ENCODE data around the gene MYO7B.

Gene MYO7B

GRCh38 chr2:127608061-127609030, 72.9 kb downstream of the MYO7B start:
- DNase-seq (ENCODE audit: low read depth in 2 of 2): no peak

GRCh38 chr2:127609031-127609751, 73.7 kb downstream of the MYO7B start:
- DNase-seq (ENCODE audit: low read depth in 2 of 2): no peak

GRCh38 chr2:127609818-127610217, 74.3 kb downstream of the MYO7B start:
- DNase-seq (ENCODE audit: low read depth in 2 of 2): no peak

GRCh38 chr2:127610561-127610960, 75.1 kb downstream of the MYO7B start:
- no peak for DNase-seq (ENCODE audit: low read depth in 2 of 2)

GRCh38 chr2:127611076-127611925, 75.8 kb downstream of the MYO7B start:
- DNase-seq (ENCODE audit: low read depth in 2 of 2): no peak

- no peak for DNase-seq (ENCODE audit: low read depth in 2 of 2)
These were observed 76.8 kb downstream of the MYO7B start for GRCh38 chr2:127612111-127612822.

GRCh38 chr2:127614246-127614645, 78.8 kb downstream of the MYO7B start:
- DNase-seq (ENCODE audit: low read depth in 2 of 2): no peak

GRCh38 chr2:127614731-127615130, 79.2 kb downstream of the MYO7B start:
- DNase-seq (ENCODE audit: low read depth in 2 of 2): no peak

- no peak for DNase-seq (ENCODE audit: low read depth in 2 of 2)
These were observed 80.2 kb downstream of the MYO7B start for GRCh38 chr2:127615511-127616166.

- no peak for DNase-seq (ENCODE audit: low read depth in 2 of 2)
These were observed 83.2 kb downstream of the MYO7B start for GRCh38 chr2:127618551-127619202.

GRCh38 chr2:127619203-127619590, 83.7 kb downstream of the MYO7B start:
- no peak for DNase-seq (ENCODE audit: low read depth in 2 of 2)

GRCh38 chr2:127619877-127620705, 84.6 kb downstream of the MYO7B start:
- DNase-seq (ENCODE audit: low read depth in 2 of 2): no peak

GRCh38 chr2:127620866-127621265, 85.4 kb downstream of the MYO7B start:
- DNase-seq (ENCODE audit: low read depth in 2 of 2): no peak

- no peak for DNase-seq (ENCODE audit: low read depth in 2 of 2)
These were observed 86.5 kb downstream of the MYO7B start for GRCh38 chr2:127621981-127622431.

- no peak for DNase-seq (ENCODE audit: low read depth in 2 of 2)
These were observed 87.3 kb downstream of the MYO7B start for GRCh38 chr2:127622561-127623387.

- no peak for DNase-seq (ENCODE audit: low read depth in 2 of 2)
These were observed 88.2 kb downstream of the MYO7B start for GRCh38 chr2:127623388-127624319.

- DNase-seq (ENCODE audit: low read depth in 2 of 2): no peak
These were observed 88.9 kb downstream of the MYO7B start for GRCh38 chr2:127624320-127624755.

Measured in activated CD8-positive, alpha-beta memory T cell treated with anti-CD3 and anti-CD28 coated beads for 4 hours (primary cell).